Stimulated activated CD4-positive, alpha-beta T cell treated with anti-CD3 and anti-CD28 coated beads, Interleukin-4, amount 100 ng/mL, for 1 hour (primary cell): ENCODE data around the gene FEZ2.
"Not testable (repeated sequence)": the region's sequence is repeated elsewhere in the genome, so short reads cannot be mapped to it uniquely, and the experiment has no call there.

ENCODE experiments used
- DNase-seq: peaks from one replicate; pipeline ENCODE4 v3.0.0-alpha.2; 2020

Gene FEZ2, protein sequence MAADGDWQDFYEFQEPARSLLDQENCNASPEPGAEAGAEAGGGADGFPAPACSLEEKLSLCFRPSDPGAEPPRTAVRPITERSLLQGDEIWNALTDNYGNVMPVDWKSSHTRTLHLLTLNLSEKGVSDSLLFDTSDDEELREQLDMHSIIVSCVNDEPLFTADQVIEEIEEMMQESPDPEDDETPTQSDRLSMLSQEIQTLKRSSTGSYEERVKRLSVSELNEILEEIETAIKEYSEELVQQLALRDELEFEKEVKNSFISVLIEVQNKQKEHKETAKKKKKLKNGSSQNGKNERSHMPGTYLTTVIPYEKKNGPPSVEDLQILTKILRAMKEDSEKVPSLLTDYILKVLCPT

DNA sequence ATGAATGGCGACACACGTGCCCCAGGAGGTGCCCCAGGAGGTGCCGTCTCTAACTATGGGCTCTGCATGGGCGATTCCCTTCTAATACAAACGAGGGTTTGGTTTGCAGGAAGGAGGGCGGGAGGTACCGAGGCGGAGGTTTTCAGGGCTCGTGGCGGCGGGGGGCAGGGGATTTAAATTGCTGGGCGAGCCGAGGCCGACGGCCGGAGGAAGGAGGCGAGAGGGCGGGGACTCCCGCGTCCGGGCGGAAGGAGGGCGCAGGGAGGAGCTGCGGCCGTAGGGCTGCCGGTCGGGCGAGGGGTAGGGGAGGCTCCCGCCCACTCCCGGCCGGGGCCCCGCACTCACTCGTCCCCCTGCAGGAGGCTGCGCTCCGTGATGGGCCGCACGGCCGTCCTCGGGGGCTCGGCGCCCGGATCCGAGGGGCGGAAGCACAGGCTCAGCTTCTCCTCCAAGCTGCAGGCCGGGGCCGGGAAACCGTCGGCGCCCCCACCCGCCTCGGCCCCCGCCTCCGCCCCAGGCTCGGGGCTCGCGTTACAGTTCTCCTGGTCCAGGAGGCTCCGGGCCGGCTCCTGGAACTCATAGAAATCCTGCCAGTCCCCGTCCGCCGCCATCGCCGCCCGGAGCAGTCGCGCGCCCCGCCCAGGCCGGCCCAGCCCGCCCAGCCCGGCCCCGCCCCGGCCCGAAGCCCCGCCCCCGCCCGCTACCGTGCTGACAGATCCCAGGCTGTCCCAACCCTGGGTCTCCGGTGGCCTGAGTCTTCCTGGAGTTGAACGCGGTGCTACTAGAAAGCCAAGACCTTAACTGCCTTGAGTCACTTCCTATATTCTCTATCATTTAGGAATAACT is at the start of gene FEZ2:
Gene FEZ2 (minus strand): TSS at position 637 of the 846 bp plus-strand sequence. CDS start 26 bp downstream, at position 611.
- DNase-seq: peak; percentile 69

DNA sequence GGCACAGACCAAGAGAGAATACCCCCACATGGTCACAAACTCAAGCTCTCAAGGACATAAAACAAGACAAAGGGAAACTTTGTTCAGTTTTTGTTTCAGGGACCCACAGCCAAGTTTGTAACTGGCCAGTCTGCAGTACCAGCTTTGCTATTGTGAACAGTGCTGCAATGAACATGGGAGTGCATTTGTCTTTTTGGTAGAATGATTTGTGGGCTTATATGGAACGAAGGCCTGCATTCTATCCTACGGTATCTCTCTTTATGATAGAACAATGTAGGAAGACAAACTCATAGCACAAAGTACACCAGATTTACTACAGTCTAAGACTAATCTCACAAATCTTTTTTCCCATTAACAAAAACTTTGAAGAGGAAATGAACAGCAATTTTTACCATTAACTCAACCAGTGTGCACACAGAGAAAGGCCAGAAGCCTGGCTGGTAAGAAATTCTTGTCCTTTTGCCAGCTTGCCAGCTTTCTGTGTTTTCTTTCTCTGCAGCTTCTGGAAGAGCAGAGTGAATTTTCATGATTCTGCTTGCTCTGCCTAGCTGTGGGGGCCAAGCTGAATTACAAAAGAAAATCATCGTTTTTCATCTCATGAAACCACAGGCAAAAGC is 37.1 kb upstream of the FEZ2 start:
- no peak for DNase-seq

DNA sequence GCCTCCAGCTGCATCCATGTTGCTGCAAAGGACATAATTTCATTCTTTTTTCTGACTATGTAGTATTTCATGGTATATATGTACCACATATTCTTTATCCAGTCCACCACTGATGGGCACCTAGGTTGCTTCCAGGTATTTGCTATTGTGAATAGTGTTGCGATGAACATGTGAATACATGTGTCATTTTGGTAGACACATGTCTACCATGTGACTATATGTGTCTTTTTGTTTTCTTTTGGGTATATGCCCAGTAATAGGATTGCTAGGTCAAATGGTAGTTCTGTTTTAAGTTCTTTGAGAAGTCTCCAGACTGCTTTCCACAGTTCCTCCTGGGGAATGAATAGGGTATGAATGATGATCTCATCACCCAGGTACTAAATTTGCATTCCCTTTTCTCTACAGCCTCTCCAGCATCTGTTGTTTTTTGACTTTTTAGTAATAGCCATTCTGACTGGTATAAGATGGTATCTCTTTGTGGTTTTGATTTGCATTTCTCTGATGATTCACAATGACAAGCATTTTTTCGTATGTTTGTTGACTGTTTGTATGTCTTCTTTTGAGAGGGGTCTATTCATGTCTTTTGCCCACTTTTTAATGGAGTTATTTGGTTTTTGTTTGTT is 35.6 kb upstream of the FEZ2 start:
- no peak for DNase-seq

DNA sequence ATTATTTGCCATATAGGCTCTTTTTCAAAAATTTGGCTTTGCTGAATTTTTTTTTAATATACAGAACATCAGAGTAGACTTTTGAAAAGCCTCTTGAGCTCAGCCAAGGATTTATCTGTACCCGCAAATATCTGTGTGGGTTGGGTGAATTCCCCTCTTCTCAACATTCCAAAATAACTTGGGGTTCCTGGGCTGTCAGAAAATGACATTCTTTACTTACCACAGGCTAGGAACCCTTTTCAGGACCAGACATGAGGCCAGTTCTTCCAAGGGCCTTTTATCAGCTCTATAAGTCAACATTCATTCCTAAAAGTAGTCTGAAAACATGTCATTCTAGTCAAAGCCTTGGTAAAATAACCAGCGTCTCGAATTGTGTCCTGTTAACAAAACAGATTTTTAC is 28.8 kb upstream of the FEZ2 start:
- DNase-seq: no peak

DNA sequence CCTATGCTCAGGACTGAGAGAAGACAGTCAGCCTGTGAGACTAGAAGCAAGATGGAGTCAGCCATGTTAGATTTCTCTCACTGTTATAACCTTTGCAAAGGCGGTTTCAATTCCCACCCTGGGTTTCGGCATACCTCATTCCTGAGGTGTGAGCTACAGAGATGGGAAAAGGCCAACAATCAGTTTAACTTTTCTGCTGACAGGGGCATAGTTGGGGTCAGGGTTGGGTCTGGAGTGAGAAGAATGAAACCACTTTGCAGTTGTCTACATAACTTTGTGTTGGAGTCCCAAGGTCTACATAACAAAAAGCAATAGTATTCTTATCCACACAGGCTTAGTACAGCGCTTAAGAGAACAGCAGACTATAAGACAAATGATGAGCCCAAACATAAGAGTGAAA is 28.1 kb upstream of the FEZ2 start:
- no peak for DNase-seq

DNA sequence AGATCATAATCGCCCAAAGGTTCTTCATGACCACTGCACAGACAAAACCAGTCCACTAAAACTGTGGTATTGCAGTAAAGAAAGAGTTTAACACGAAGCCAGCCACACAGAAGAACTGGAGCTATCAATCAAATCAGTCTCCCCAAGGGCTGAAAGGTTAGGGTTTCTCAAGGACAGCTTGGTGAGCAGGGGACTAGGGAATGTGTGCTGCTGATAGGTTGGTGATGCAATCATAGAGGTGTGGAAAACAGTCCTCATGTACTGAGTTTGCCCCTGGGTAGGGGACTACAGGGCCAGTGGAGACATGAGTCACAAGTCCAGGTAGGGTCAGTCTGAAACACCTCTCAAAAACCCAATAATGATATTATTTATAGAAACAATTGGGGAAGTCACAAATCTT is 27.3 kb upstream of the FEZ2 start:
- no peak for DNase-seq

DNA sequence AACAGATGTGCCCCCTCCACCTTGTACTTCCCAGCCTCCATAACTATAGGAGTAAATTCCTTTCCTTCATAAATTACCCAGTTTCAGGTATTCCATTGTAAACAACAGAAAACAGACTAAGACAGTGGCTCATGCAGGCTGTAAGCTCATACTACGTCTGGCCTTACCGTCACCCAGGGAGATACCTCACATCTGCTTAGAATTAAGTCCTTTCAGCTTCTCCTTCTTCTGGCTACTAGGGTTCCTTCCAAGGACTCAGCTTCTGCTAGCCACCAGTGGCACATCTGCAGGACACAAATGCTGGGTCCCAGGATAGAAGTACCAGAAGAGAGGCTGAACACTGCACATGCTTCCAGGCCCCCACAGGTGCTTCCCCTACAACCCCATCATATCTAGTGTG is 22.4 kb upstream of the FEZ2 start:
- DNase-seq: no peak

DNA sequence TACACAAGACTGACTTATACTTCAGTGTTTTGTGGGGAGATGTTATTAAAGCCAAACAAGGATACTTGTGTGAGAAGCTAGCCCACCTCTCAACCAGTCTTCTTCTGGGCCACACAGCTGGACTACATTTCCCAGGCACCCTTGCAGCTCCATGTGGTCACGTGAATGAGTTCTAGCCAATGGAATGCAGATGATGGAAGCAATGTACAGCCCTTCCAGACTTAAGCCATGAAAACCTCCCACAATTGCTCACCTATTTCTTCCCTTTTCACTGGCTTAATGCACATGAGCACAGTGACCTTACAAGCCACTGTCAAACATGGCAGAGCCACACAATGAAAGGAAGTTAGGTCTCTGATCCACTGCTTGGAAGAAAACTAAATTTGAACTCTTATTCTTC is 20.4 kb upstream of the FEZ2 start:
- DNase-seq: no peak

DNA sequence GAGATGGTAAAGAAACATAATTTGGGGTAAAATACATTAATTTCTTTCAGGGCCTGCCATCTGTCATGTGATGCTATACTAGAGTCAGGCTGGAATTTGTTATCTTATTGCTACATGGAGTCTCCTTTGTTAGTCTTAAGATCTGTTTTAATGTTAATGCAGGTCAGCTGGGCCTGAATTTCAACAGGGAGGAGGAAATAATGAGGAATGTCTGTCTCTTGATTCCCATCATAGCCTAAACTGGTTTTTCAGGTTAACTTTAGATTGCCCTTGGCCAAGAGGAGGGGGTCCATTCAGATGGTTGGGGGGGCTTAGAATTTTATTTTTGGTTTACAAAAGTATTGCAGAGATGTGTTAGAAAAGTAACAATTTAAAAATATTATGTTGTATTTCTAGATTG is 19.0 kb upstream of the FEZ2 start:
- no peak for DNase-seq

DNA sequence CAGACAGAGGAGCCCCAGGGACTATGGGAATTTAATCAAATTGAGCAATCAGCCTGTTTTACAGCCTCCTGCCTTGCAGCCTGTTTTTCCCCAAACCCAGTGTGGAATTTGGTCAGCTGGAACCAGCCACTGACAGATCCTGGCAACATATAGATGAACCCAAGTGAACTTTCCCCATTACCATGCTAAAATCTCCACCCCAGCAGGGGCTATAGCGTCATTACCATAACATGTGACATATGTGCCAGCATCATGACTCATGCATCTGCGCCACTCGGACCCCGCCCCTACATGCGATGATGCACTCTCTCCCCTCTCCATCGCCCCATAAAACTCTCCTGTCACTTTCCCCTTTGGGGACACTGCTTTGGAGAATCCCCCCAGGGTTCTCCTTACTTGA is 17.3 kb upstream of the FEZ2 start:
- no peak for DNase-seq

DNA sequence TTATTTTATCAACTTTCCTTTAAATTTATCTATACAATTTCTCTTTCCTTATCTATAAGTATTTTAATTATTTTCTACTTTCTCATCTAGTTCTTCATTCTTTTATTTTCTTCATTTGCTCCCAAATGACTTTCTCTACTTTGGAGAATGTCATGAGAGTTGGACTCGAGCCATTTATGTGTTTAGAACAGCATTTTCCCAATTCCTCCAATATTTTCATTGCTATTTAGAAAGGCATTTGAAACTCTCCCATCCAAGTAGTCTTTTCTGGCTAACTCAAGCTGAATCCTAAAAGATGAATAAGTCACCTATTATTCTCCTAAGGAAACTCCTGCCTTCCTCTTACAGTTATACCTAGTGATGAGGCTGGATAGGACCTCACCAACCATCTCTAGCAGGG is 15.8 kb upstream of the FEZ2 start:
- DNase-seq: no peak

DNA sequence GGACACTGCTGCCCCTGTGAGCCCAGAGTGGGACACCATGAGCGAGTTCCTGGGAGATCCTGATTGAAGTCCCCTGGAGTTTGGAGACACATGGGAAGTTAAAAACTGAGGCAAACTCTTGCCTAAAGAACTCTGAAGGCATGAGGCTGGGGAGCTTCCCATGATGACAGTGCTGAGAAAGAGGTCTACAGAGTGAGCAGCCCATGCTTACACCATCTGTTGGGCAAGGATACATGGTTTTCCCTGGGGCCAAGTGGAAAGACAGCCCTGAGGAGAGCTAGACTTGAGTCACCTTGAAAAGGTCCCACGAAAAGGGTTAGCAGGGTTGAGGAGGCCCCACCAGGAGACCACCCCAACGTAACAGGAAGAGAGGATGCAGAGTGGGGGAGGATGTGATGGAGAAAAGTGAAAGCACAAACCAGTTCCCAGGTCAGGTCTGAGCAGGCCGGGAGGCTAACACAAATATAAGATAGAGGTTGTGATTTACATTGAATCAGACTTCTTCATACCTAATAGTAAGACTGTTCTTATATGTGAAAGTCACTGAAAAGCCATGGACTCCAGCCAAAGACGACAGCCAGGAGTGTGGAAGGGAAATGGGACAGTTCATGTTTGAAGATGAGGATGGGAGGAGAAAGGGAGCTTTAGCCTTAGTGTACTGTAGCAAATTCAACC is 13.5 kb upstream of the FEZ2 start:
- DNase-seq: no peak

DNA sequence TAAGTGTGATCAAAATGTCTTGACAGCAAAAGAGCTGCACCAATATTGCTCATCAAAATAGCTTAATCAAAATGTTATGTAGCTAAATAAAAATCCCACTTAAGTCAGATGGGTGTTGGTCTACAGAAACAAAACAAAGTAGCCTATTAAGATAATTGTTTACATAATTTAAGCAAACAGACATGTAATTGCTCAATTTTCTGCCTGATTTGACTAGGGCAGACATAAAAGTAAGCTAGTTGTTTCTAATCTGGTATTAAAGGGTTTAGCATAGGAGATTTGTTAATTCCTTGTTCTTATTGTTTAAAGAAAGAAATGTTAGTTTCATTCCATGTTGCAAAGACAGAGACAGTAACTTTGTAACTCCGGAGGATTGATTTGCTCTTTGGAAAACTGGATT is 11.5 kb upstream of the FEZ2 start:
- no peak for DNase-seq

DNA sequence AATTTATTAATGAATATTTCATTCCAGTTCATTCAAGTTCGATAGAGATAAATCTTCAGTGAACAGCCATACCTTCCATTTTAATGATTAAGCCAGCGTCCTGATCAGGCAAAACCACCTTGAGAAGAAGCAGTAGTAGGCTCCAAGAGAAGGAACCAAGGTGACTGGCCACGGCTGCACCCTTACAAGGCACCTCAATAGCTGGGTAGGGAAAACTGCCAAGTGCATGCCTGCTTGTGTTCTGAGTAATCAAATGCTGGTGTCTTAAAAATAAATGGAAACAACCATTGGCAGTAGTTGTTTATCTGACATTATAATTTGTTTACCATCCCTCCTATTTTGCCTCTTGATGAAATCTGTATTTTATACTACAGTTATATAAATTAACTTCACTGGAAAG is 10.0 kb upstream of the FEZ2 start:
- no peak for DNase-seq

DNA sequence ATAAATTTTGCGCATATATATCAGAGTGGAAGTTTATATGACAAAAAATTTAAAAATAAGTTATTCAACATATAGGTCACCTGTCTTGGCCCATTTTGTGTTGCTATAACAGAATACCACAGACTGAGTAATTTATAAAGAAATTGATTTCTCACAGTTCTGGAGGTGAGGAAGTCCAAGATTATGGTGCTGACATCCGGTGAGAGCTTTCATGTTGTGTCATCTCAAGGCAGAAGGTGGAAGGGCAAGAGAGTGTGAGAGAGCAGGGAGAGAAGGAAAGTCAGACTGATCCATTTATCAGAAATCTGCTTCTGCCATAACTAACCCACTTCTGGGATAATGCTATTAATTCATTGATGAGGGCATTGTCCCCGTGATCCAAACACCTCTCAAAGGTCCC is 9.0 kb upstream of the FEZ2 start:
- DNase-seq: no peak

DNA sequence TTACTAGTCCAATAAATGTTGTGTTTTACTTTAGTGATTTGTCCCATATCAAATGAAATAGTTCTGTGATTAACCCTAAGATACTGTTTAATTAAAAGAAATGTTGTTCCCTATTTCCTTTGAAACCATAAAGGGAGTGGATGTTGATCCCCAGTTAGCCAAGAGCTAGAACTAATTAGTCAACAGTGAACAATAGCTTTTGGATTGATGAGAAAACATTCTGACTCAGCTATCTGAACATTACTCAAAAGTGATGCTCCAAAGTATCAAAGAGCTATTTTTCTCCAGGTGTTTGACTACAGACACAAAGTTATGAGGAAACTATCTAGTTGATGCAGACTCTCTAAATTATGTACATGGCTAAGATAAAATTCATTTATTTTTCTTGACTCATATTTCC is 7.3 kb upstream of the FEZ2 start:
- DNase-seq: no peak

DNA sequence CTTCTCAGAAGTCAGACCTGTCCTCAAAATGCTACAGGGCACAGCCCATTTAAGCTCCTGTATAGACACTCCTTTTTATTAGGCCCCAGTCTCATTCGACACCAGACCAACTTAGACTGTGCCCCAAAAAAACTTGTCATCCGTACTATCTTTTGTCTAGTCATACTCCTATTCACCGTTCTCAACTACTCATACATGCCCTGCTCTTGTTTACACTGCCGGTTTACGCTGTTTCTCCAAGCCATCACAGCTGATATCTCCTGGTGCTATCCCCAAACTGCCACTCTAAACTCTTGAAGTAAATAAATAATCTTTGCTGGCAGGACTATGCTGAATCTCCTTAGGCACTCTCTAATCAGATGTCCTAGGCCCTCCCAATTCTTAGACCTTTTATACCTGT is 5.7 kb upstream of the FEZ2 start:
- DNase-seq: not testable (repeated sequence)

DNA sequence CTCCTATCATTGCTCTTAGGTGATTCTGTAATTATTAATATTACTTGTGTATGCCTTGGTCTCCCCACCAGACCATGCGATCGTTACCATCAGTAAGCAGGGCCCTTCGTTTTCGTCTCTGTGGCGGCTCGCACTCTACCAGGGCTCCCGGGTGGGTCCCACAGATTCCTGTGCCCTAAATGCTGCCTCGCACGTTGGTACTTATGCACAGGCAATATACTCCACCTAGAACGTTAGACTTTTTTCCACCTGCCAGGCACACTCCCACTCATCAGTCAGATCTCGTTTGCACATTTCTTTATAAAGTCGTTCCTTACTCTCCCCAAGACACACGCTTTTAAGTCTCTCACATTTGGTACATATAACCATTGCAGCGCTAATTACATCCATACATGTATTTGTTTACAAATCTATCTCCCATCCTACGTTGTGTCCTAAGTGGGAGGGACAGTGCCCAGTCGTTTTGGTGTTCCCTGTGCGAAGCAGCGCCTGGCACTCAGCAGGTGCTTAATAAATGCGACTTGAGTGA is 901 bp downstream of the FEZ2 start:
- DNase-seq: no peak

DNA sequence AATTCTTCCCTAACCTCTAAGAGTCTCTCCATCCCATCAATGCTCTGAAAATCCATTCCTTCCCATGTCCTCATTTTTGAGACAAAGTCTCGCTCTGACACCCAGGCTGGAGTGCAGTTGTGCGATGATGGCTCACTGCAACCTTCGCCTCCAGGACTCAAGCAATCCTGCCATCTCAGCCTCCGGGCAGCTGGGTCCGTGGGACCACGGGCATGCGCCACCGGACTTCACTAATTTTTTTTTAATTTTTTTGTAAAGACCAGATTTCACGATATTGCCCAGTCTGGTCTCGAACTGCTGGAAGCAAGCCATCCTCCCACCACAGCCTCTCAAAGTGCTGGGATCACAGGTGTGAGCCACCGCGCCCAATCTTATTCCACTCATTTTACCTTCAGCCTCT is 1.6 kb downstream of the FEZ2 start:
- DNase-seq: no peak

DNA sequence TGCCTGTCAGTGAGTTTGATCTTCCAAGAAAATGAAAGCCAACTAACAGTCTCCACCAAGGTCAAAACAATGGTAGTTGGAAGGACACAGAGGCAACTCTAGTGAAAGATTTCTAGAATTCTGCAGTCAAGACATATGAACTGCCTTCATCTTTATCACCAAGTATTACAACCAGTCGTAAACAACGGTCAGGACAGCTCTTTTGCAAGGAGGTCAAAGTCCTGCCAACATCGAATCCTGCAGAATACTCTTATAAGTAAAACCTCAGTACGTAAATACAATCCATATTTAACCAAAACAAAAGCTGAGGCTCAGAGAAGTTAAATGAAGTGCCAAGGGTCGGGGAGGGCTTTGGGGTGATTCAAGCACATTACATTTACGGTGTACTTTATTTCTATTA is 3.1 kb downstream of the FEZ2 start:
- DNase-seq: no peak

DNA sequence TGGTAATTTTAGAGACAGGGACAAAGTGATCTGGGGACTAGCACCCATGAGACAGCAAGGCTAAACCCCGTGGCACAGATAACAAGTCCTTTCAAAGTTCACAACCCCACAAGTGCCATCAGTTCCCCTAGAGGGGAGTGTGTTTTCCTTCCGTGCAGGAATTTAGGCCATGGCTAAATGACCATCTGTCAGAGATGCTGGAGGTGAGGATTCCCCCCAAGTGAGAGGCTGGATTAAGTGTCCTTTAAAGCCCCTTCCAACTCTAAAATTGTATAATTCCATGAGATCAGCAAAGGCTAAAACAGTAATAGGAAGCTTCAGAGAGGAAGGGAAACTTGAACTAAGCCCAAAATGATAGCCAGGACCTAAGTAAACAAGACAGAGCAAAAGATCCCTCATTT is 8.7 kb downstream of the FEZ2 start:
- DNase-seq: no peak

DNA sequence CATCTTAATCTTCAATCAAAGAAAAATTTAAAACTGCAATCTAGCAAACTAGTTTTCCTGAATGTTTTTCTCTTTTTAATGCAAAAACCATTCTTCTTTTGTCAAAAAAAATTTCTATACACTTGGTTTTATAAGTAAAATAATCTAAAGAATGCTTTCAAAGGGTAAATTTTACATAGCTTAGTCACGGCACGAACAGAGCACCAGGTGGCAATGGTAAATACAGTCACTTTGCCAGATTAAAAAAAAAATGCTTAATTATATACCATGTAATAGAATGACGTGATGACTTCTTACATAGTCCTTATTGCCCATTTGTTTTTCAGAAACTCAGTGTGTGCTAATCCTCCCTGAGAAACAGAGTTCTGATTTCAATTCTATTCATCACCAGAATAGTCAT is 10.4 kb downstream of the FEZ2 start:
- no peak for DNase-seq

DNA sequence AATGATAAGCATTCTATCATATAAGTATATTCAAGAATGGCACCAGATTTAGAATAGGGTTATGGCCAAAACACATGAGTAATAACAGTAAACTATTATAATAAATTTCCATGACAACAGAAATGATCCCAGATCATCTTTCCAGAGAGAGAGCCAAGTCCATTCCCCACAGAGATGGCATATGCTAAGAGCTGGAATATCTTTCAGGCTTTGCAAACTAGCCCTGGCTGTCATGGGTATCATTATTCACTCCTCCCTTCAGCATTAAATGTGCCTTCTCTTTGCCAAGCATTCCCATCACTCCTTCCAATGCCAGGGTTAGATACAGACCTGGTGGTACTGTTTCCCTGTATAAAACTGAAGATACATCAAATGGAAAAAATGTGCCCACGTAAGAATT is 10.9 kb downstream of the FEZ2 start:
- DNase-seq: no peak
